ENCODE results near the gene BLVRA.

Gene BLVRA

GRCh38 chr7:43750016-43750887 is 8.2 kb upstream of the BLVRA start:
- DNase-seq: no peak

- no peak for DNase-seq
Observed at GRCh38 chr7:43752411-43752810, 6.1 kb upstream of the BLVRA start.

GRCh38 chr7:43753271-43753810 is 5.1 kb upstream of the BLVRA start:
- no peak for DNase-seq

- DNase-seq: no peak
Observed at GRCh38 chr7:43753843-43754242, 4.6 kb upstream of the BLVRA start.

GRCh38 chr7:43754596-43754995 is 3.9 kb upstream of the BLVRA start:
- no peak for DNase-seq

- no peak for DNase-seq
Observed at GRCh38 chr7:43756368-43757072, 2.0 kb upstream of the BLVRA start.

- no peak for DNase-seq
Observed at GRCh38 chr7:43757073-43757720, 1.3 kb upstream of the BLVRA start.

GRCh38 chr7:43758822-43759683 is 573 bp downstream of the BLVRA start:
- peak; percentile 52 for DNase-seq

- no peak for DNase-seq
Observed at GRCh38 chr7:43760861-43761260, 2.4 kb downstream of the BLVRA start.

- DNase-seq: no peak
Observed at GRCh38 chr7:43761382-43761781, 2.9 kb downstream of the BLVRA start.

GRCh38 chr7:43761938-43762692 is 3.6 kb downstream of the BLVRA start:
- no peak for DNase-seq

GRCh38 chr7:43763183-43763582 is 4.7 kb downstream of the BLVRA start:
- DNase-seq: no peak

- peak; percentile 60 for DNase-seq
Observed at GRCh38 chr7:43764039-43764761, 5.7 kb downstream of the BLVRA start.

- no peak for DNase-seq
Observed at GRCh38 chr7:43764807-43765491, 6.5 kb downstream of the BLVRA start.

- no peak for DNase-seq
Observed at GRCh38 chr7:43766564-43766963, 8.1 kb downstream of the BLVRA start.

- no peak for DNase-seq
Observed at GRCh38 chr7:43767311-43767710, 8.8 kb downstream of the BLVRA start.

GRCh38 chr7:43768201-43768886 is 9.9 kb downstream of the BLVRA start:
- no peak for DNase-seq

GRCh38 chr7:43768887-43769272 is 10.4 kb downstream of the BLVRA start:
- DNase-seq: no peak

GRCh38 chr7:43769281-43769680 is 10.8 kb downstream of the BLVRA start:
- DNase-seq: no peak

Data from stimulated activated CD4-positive, alpha-beta T cell treated with anti-CD3 and anti-CD28 coated beads, Interleukin-4, amount 100 ng/mL, for 1 hour (primary cell).